Right renal cortex interstitium (tissue), 3 donors: ENCODE measurements around the gene LRRFIP1. TPM values are rescaled to one million over a fixed set of nuclear protein-coding genes. Genes with fewer than 3 reads are reported as not detected.
A peak's percentile ranks its signal among the peaks of the same experiment; 100 is the strongest.

Source experiments
- DNase-seq, 3 donors: peaks; one replicate each; pipeline ENCODE4 v3.0.0-alpha.2; 2013; ENCODE audit warnings: low read depth in 3 of 3, low spot score in 2 of 3
- polyA plus RNA-seq, 3 donors: library from polyadenylated mRNA; unstranded; fragments of 120-200 nt; gene quantifications; one replicate each; pipeline ENCODE4 v1.2.1, GENCODE V29; 2013; ENCODE audit not compliant: insufficient read length in 3 of 3

Gene LRRFIP1
- polyA plus RNA-seq, 3 donors = 90.4 to 97.6 (median 93.6) TPM

GRCh38 chr2:237700512-237701032 lies 73.2 kb downstream of the LRRFIP1 start:
- peak in 2 of 3 donors; percentile 71 to 77 for DNase-seq

- no peak for DNase-seq
These were observed 73.9 kb downstream of the LRRFIP1 start for GRCh38 chr2:237701033-237701858.

DNA sequence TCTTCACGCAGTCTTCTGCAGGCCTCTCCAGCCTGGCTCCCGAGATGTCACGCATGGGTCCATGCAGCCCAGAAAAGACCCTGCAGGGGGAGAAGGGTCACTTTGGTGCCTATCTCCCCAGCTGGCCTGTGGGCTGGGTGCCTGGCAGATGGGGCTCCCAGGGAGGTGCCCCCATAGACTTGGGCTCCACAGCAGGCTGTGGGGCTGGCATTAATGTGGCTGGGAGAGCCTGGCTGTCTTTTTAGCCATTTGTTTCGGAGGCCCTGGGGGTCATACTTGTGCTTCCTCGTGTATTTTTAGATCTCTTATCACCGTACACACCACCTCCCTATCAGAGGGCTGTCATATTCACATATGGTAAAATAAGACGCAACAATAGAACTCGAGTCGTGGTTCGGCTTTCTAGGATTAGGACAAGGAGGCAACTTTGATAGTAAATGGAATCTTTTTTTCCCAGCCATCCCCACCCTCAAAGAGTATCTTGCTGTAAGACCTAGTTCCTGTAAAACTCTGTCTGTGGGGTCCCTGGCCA lies 74.5 kb downstream of the LRRFIP1 start:
- no peak for DNase-seq

DNA sequence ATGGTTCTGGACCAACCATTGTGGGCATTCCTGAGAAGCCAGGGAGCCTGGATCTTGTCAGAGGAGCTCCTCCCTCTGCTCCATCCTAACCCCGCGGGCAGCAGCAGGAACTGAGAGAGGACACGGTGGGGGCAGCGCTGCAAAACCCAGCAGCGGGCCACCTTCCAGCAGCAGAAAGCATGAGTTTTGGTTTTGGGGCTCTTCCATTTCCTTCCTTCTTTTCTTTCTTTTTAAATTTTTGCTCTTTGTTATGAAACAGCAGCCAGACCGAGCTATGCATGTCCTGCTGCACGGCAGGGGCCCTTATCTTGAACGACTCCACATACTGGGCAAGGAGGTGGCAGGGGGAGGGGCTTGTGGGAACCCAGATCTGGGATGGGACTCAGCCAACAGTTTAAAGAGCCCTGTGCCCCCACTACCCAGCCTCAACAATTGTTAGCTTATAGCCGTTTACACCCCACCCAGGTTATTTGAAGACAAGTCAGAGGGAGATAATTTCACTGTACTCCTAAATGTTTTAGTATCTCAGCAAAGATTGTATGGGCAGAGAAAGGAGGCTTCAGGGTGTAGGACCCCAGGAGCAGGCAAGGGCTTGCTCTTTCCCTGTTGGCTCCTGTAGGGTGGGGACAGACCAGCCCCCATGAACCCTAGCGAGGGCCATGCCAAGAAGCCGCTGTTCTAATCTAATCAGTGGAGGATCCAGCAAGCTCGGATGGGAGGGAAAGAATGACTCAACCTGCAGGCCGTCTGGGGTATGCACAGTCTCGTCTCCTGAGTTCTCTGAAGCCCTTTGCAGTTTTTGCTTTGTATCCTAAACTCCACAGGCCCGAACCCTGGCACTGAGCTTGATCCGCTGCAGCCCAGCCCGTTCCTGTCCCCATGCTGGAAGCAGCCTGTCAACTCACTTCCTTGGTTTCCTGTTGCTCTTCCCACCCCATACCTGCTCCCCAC lies 75.3 kb downstream of the LRRFIP1 start:
- no peak for DNase-seq

- DNase-seq = no peak
These were observed 77.4 kb downstream of the LRRFIP1 start for GRCh38 chr2:237704501-237705434.

GRCh38 chr2:237706257-237706656 lies 78.9 kb downstream of the LRRFIP1 start:
- DNase-seq = no peak

GRCh38 chr2:237708065-237708398 lies 80.6 kb downstream of the LRRFIP1 start:
- DNase-seq = no peak

GRCh38 chr2:237708491-237708890 lies 81.1 kb downstream of the LRRFIP1 start:
- DNase-seq = no peak

DNA sequence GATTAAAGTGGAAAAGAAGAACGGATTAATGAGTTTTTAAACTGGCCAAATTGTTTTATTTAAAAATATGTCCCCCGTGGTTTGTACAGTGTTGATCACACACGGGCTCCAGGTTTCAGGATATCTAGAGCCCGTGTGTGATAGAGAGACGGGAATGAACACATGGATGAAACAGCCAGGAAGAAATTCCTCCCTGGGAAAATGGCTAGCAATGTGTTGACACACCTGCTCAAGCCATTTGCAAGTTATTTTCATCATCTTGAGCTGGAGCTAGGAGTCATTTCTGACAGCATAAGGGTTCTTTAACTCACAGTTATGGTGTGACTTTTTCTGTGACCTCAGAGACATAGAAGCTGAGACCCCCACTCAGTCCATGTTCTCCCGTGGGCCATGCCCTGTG lies 81.6 kb downstream of the LRRFIP1 start:
- DNase-seq = no peak

DNA sequence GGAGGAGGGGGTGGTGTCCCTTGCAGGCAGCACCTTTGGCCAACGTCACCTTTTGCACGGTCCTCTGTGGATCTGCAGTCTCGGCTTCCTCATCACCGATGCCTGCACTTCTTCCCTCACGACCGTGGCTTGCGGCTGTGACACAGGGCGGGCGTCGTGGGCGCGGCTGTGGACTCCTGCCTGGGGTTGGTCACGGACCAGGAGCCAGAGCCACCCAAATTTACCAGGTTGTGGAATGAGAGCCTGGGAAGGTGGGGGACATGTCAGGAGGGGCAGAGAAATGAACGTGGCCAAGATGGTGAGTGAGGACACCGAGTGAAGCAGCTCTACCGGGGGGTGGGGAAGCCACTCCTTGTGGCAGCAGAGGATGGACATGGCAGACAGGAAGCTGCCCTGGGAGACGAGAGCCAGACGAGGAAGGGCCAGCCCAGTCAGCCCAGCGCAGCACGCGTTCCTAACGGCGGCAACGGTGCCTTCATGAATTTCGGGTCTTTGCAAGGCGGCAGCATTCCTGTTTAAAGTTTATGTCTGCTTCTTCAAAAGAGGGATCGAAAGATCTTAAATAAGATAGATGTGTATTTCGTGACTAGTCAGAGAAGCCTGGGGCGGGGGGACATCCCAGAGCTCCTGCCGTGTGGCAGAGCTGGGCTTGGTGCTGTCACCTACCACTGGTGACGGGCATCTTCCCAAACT lies 84.2 kb downstream of the LRRFIP1 start:
- DNase-seq = no peak

DNA sequence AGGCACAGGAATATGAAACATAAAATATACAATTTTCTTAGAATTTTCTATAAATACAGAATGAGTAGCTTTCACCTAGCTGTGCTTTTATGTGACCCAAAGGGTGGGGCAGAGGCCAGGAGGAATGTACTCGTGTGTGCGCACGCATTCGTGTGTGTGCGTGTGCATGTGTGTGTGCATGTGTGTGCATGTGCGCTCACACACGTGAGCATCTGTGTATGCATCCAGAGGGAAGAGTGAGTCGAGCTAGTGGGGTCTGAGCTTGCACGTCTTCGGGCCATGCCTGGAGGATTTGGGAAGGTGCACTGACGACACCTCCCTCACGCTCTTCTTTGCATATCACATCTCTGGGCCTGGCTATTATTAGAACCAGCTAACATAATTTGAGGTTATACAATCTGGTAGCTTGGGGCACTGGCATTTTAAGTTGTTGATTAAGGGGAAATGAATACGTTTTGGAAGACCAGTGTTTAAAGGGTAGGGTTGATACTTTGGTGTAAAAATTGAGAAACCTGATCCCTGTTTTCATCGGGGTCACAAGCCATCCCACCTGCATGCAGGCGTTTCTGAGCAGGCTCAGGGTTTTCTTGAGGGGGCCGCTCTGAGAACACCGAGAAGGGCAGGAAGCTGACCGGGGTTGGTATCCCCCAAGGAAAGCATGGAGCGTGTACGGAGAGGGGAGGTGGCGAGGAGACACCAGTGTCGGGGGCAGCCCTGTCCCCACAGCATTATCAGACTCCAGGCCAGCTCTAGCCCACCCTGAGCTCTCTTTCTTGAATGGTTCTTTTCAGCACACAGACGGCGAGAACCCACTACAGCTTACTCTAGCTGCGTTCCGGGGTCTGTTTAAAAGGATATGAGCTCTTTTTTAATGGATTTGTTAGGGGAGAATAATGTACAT lies 85.3 kb downstream of the LRRFIP1 start:
- DNase-seq = no peak

- no peak for DNase-seq
These were observed 87.5 kb downstream of the LRRFIP1 start for GRCh38 chr2:237714690-237715458.

GRCh38 chr2:237715459-237715947 lies 88.1 kb downstream of the LRRFIP1 start:
- no peak for DNase-seq

- no peak for DNase-seq
These were observed 88.6 kb downstream of the LRRFIP1 start for GRCh38 chr2:237716011-237716410.

DNA sequence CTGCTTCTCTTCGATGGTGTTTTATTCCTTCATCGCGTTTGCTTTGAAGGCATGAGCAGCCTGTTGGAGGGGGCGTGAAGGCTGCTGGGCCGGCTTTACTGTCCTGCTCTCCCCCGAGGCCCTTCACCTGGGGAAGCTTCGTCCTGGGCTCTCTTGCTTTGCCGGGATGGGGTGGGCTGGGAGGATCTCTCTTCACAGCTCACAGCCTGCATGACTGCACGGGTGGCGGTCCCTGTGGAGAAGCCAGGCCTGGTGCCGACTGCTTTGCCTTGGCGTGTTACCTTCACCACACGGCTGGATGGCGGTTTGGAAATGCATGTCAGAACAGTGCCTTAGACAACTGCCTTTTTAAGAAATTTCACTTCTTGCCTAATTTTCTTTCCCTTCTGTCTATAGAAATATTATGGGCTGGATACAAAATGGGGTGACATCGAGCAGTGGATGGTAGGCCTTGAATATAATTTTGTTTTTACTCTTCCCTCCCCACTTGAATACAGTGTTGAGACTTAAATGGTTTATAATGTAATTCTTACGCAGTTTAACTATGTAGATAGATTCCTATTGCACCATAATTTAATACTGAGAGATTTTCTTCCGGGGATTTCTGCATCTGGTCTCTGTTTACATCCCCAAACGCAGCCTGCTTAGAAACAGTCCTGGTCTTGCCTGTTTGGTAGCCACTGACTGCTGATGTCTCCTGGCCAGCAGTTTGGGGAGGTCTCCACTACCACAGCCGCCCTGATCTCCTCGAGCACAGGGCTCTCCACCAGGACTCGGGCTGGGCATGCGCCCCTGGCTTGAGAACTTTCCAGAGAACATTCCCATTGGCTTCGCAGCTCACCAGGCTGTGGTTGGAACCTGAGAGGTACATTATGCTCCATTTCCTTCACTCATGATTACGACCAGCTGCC lies 90.2 kb downstream of the LRRFIP1 start:
- no peak for DNase-seq

- no peak for DNase-seq
These were observed 90.9 kb downstream of the LRRFIP1 start for GRCh38 chr2:237718277-237718634.

DNA sequence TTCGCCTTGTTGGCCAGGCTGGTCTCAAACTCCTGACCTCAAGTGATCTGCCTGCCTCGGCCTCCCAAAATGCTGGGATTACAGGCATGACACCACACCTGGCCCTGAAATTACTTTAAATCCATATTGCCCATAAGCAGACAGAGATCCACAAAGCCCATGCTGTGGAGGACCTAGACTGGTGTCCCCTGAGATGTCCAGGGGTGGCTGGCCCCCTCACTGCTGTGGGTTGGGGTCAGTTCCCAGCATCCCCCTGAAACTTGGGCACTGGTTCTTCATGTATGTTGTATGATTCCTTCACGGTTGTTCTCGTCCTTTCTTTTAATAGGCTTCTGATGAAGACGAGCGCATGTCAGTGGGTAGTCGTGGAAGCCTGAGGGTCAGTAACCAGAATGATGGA lies 93.1 kb downstream of the LRRFIP1 start:
- no peak for DNase-seq
